ENCODE measurements around the gene LRRC9.

GRCh38 chr14:59931237-59931636, 11.3 kb downstream of the LRRC9 start:
- TF ChIP-seq EZH2 (IDR thresholded peaks at IDR 0.05; ENCODE audit: low read length, unreplicated experiment) (no peak), CTCF (conservative IDR thresholded peaks at IDR 0.05; ENCODE audit: low read depth, low read length) (no peak), EZH2phosphoT487 (IDR thresholded peaks at IDR 0.05; ENCODE audit: borderline replicate concordance, low read length) (no peak)

Data from PC-3 (cell line).